Upper lobe of left lung (tissue), 6 donors: ENCODE measurements around the gene ZNF512B. TPM values are rescaled to one million over a fixed set of nuclear protein-coding genes. Genes with fewer than 3 reads are reported as not detected.
A peak's percentile ranks its signal among the peaks of the same experiment; 100 is the strongest.

ENCODE experiments used
- ATAC-seq, 2 donors: fragments of 200-7000 bp; cut with Tn5 transposase; one replicate each; pipeline ENCODE4 v1.9.1; 2022; ENCODE audit warnings: mild to moderate bottlenecking in 2 of 2, moderate library complexity in 2 of 2; ENCODE audit not compliant: low FRiP score in 2 of 2
- DNase-seq, 2 donors: peaks; one replicate each; pipeline ENCODE4 v3.0.0-alpha.2; 2019 to 2020
- H3K27ac ChIP-seq, 4 donors: fragments of 200-600 bp; sonication (generic); one replicate each; pipeline ENCODE4 v1.5.1; 2016 to 2019
- H3K27me3 ChIP-seq, 4 donors: fragments of 200-600 bp; sonication (generic); one replicate each; pipeline ENCODE4 v1.5.1; 2017 to 2019
- H3K36me3 ChIP-seq, 4 donors: fragments of 200-600 bp; sonication (generic); one replicate each; pipeline ENCODE4 v1.5.1; 2016 to 2019
- H3K4me1 ChIP-seq, 4 donors: fragments of 200-600 bp; sonication (generic); one replicate each; pipeline ENCODE4 v1.5.1; 2018 to 2019
- H3K4me3 ChIP-seq, 4 donors: fragments of 200-600 bp; sonication (generic); one replicate each; pipeline ENCODE4 v1.5.1; 2017 to 2019; ENCODE audit warnings: mild to moderate bottlenecking in 2 of 4, moderate library complexity in 1 of 4
- H3K9me3 ChIP-seq, 4 donors: fragments of 200-600 bp; sonication (generic); one replicate each; pipeline ENCODE4 v1.5.1; 2018 to 2019
- CTCF ChIP-seq, 6 experiments: fragments of 450-650 bp in 4 of 6; fragments of 200-600 bp in 2 of 6; sonication (generic) in 2 of 6; IDR thresholded peaks; one replicate each; pipeline ENCODE4 v1.5.1; 2016 to 2019; ENCODE audit warnings: antibody characterized with exemption in 6 of 6
- EP300 ChIP-seq, 4 donors: sonication (generic); formaldehyde crosslinking; IDR thresholded peaks; one replicate each; pipeline ENCODE4 v1.5.1; 2017; ENCODE audit warnings: antibody characterized with exemption in 4 of 4, control low read depth in 2 of 4
- POLR2A ChIP-seq, 4 donors: fragments of 450-650 bp; IDR thresholded peaks; one replicate each; pipeline ENCODE4 v1.5.1; 2016 to 2017; ENCODE audit warnings: antibody characterized with exemption in 4 of 4, mild to moderate bottlenecking in 2 of 4
- POLR2AphosphoS5 ChIP-seq, 2 donors: sonication (generic); formaldehyde crosslinking; IDR thresholded peaks; one replicate each; pipeline ENCODE4 v1.5.1; 2017; ENCODE audit warnings: antibody characterized with exemption in 2 of 2
- WGBS, 2 donors: methylation state at CpG; one replicate each; pipeline ENCODE4 v1.1.5; 2017 to 2018; 5-methylcytosine and 5-hydroxymethylcytosine counted together
- total RNA-seq, 6 donors: library from RNA; depleted of rRNA in 4 of 6; stranded (reverse); fragments of >200 nt in 4 of 6; gene quantifications; one replicate each; pipeline versions ENCODE4 v1.1.0 to v1.2.1, GENCODE V29; 2016 to 2021
- donor health status: DM: no; HTN: no; CAD: no; lungs with moderate emphysema.
- donor health status: DM: no; HTN: yes; CAD: no; lungs with severe emphysema.

ZNF512B gene
- total RNA-seq, 6 donors from 2014 or later = 10.8 to 22.0 (median 16.3) TPM

GRCh38 chr20:63966944-63967322 lies 2.8 kb downstream of the ZNF512B start:
- Histone ChIP-seq H3K27me3 (no peaks in the 10 kb centered on the region), H3K9me3 (peaks cover 0 to 13% (median 0%) of the 10 kb centered on the region in 4 donors), H3K4me1 (peaks cover 16 to 23% (median 20%) of the 10 kb centered on the region in 4 donors), H3K36me3 (peaks cover 0 to 37% (median 29%) of the 10 kb centered on the region in 4 donors), H3K4me3 (no peak overlapping the region), H3K27ac (no peak overlapping the region)
- DNase-seq = peak in 1 of 2 donors; percentile 63
- no peak for ATAC-seq
- no peak for TF ChIP-seq POLR2A (IDR thresholded peaks at IDR 0.05)
- no peak for TF ChIP-seq CTCF (IDR thresholded peaks at IDR 0.05)
- no peak for TF ChIP-seq POLR2AphosphoS5 (IDR thresholded peaks at IDR 0.05)
- TF ChIP-seq EP300 (IDR thresholded peaks at IDR 0.05) = no peak
- 93 to 97% methylated on average over 5 to 13 of the region's 13 CpGs for WGBS, 2 donors

GRCh38 chr20:63966172-63966943 lies 3.4 kb downstream of the ZNF512B start:
- no peaks in the 10 kb centered on the region for H3K27me3 ChIP-seq

GRCh38 chr20:63964412-63964811 lies 5.3 kb downstream of the ZNF512B start:
- peak in 1 of 2 donors; percentile 77 for DNase-seq

More at GRCh38 chr20:63966172-63966943, 3.4 kb downstream of the ZNF512B start:
- ATAC-seq (no peak), DNase-seq (peak in 1 of 2 donors; percentile 49)
- Histone ChIP-seq H3K36me3 (peaks cover 0 to 42% (median 32%) of the 10 kb centered on the region in 4 donors), H3K9me3 (peaks cover 0 to 13% (median 0%) of the 10 kb centered on the region in 4 donors), H3K4me3 (no peak overlapping the region), H3K27ac (no peak overlapping the region), H3K4me1 (peaks cover 16 to 20% (median 17%) of the 10 kb centered on the region in 4 donors)
- 94 to 96% methylated on average over 15 to 27 of the region's 27 CpGs for WGBS, 2 donors
- no peak for TF ChIP-seq POLR2A (IDR thresholded peaks at IDR 0.05)
- TF ChIP-seq EP300 (IDR thresholded peaks at IDR 0.05) = no peak
- TF ChIP-seq CTCF (IDR thresholded peaks at IDR 0.05) = no peak
- TF ChIP-seq POLR2AphosphoS5 (IDR thresholded peaks at IDR 0.05) = no peak

GRCh38 chr20:63963784-63964301 lies 5.9 kb downstream of the ZNF512B start:
- no peak for TF ChIP-seq EP300 (IDR thresholded peaks at IDR 0.05)
- no peak for TF ChIP-seq POLR2A (IDR thresholded peaks at IDR 0.05)
- no peak for TF ChIP-seq CTCF (IDR thresholded peaks at IDR 0.05)
- no peak for TF ChIP-seq POLR2AphosphoS5 (IDR thresholded peaks at IDR 0.05)
- ATAC-seq = no peak

More at GRCh38 chr20:63964412-63964811, 5.3 kb downstream of the ZNF512B start:
- Histone ChIP-seq H3K4me3 (no peak overlapping the region), H3K36me3 (peaks cover 0 to 56% (median 44%) of the 10 kb centered on the region in 4 donors), H3K27me3 (no peaks in the 10 kb centered on the region), H3K9me3 (peaks cover 0 to 13% (median 0%) of the 10 kb centered on the region in 4 donors), H3K27ac (no peak overlapping the region), H3K4me1 (peaks cover 8 to 12% (median 9%) of the 10 kb centered on the region in 4 donors)
- 94 to 96% methylated on average over 11 to 16 of the region's 16 CpGs for WGBS, 2 donors
- TF ChIP-seq CTCF (IDR thresholded peaks at IDR 0.05) (no peak), POLR2A (IDR thresholded peaks at IDR 0.05) (no peak)
- ATAC-seq = no peak

More at GRCh38 chr20:63963784-63964301, 5.9 kb downstream of the ZNF512B start:
- 97% methylated on average over 11 to 16 of the region's 16 CpGs for WGBS, 2 donors
- no peak overlapping the region for H3K27ac ChIP-seq
- peak in 1 of 2 donors; percentile 75 for DNase-seq
- H3K9me3 ChIP-seq = peaks cover 0 to 13% (median 0%) of the 10 kb centered on the region in 4 donors
- peaks cover 0 to 62% (median 48%) of the 10 kb centered on the region in 4 donors for H3K36me3 ChIP-seq
- peaks cover 5 to 6% (median 5%) of the 10 kb centered on the region in 4 donors for H3K4me1 ChIP-seq
- H3K27me3 ChIP-seq = no peaks in the 10 kb centered on the region
- no peak overlapping the region for H3K4me3 ChIP-seq
